OCI-M2 (cell line): ENCODE data around the gene LIPE.

ENCODE experiments used
- DNase-seq: peaks from one replicate; lab custom pipeline; 2025; ENCODE audit not compliant: unreplicated experiment; lab: John Stamatoyannopoulos, UW

The LIPE gene

DNA sequence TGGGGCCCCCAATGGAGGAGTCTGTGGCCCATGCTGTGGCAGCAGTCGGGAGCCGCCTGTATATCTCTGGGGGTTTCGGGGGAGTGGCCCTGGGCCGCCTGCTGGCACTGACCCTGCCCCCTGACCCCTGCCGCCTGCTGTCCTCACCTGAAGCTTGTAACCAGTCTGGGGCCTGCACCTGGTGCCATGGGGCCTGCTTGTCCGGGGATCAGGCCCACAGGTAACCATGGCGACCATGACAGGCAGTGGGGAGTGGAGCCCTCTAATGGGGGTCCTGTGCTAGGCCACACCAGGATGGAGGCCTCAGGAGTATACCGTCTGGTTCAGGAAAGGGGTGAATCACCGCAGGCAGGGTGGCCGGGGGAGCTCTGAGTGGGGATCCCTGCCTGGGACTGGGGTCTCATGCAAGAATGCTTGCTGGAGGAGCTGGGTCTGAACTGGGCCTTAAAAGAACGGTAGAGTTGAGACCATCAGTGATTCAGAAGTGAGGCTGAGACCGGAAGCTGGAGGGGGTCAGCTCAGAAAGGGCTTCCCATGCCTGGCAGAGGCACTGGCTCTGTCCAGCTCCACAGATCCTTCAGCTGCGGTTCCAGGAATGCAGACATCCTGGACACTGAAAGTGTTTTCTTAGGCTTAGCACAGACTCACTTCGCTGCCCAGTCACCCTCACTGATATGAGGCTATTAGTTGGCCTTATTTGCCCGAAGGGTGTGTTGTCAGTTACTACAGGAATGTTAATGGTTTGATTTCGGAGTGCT, 66.2 kb downstream of the LIPE start:
- no peak for DNase-seq

DNA sequence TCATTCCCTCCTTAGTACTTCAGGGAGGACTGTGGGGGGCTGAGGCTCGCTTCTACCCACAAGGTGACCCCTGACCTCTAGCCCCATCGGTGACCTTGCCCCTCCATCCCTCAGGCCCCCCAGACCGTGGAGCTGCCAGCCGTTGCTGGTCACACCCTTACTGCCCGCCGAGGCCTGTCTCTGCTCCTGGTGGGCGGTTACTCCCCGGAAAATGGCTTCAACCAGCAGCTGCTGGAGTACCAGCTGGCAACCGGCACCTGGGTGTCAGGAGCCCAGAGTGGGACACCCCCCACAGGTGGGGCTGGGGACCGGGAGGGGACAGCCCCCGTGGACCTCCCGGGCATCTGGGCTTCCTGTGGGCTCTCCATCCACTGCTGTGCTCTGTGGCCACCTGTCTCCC, 69.9 kb downstream of the LIPE start:
- DNase-seq: no peak

DNA sequence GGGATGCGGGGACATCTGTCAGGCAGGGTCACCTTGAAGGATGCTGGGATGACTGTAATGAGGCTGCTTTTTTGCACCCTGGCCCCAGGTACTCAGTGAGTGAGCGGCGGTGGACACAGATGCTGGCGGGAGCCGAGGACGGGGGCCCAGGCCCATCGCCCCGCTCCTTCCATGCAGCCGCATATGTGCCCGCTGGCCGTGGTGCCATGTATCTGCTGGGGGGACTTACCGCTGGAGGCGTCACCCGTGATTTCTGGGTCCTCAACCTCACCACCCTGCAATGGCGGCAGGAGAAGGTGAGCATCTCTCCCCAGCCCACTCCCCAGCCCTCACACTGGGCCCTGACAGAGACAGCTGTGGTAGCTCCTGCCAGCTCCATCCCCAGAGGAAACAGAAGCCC, 70.5 kb downstream of the LIPE start:
- no peak for DNase-seq

DNA sequence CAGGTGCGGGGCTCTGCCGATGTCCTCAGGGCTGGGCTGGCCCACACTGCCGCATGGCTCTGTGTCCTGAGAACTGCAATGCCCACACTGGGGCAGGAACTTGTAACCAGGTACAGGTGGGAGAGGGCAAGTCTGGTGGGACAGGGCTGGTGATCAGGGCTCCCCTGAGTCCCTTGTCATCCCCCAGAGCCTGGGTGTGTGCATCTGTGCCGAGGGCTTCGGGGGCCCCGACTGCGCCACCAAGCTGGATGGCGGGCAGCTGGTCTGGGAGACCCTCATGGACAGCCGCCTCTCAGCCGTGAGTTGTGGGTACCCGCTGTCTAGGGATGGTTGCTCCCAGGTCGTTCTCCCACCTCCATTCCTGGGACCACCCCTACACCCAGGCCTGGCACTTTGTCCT, 71.3 kb downstream of the LIPE start:
- no peak for DNase-seq

GRCh38 chr19:42353341-42354015, 73.7 kb downstream of the LIPE start:
- DNase-seq: no peak

- no peak for DNase-seq
These were observed 74.6 kb downstream of the LIPE start for GRCh38 chr19:42352301-42353259.
